DMS114 treated with DMSO at 0.1 percent for 48 hours (cell line): ENCODE data around the gene GNAL.
"Not testable (repeated sequence)": the region's sequence is repeated elsewhere in the genome, so short reads cannot be mapped to it uniquely, and the experiment has no call there.

Source experiments
- DNase-seq: peaks from one replicate; lab custom pipeline; 2025; ENCODE audit not compliant: unreplicated experiment; lab: John Stamatoyannopoulos, UW

Gene GNAL

DNA sequence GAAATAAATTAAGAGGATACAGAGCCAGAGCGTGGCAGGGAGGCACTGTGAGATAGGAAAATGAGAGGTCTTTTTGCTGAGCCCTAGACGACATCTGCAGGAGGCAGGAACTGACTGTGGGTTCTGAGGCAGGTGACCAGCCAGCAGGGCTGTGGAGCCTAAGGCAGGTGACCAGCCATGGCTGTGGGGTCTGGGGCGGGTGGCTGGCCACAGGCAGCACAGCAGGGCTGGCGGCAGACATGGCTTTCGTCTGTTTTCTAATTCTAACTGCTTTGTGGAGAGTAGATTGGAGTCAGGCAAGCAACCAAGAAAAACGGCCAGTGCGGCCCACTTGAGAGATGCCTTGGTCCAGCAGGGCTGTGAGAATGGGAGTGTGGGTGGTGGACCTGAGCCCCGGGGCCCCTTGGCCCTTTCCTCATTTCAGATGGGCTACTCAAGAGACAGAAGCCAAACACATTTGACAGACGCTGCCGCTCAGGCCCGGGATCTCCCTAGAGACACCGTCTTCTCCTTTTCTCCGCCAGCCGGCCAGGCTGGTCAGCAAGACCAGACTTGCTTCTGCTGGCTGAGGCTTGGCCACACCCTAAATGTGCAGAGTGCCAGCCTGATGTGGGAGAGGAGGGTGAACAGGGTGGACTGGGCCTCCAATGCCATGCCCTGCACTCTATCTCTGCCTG, 19.7 kb upstream of the GNAL start:
- DNase-seq = no peak

GRCh38 chr18:11669948-11670275, 19.2 kb upstream of the GNAL start:
- no peak for DNase-seq

DNA sequence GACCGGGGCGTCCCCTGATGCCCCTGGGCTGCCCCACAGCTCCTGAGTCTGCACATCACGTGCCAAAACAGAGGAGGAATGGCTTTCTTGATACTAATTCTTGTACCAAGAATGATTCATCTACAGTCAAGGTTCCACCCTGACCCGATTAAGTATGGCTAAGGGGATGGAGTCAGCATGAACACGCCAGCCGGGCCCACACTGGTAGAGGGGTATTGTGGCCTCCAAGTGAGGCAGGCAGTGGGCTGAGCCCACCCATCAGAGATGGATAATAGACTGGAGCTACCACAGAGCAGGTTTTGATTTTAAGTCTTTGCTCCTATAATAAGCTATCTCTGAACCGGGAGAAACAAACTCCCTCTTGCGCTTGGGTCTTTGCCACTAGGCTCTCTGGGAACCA, 17.9 kb upstream of the GNAL start:
- DNase-seq = no peak

DNA sequence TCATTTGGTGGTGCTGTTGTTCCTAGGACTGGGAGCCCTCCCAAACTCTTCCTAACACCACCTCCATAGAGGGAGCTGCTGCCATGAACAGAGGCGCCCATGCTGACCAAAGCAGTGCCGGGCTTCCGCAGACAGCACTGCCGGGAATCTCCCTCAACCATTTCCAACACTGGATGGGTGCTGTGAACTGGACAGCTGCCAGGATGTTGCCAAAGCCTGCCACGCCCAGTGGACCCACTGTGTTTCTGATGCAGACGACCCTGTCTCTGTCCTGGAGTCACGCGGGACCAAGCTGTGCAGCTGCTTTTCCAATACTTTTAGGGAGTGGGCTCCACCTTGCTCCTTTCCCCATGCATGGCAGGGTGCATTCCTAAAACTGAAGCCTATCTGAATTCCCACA, 16.9 kb upstream of the GNAL start:
- DNase-seq = no peak

- DNase-seq = no peak
Measured at GRCh38 chr18:11672846-11673454, 16.1 kb upstream of the GNAL start.

DNA sequence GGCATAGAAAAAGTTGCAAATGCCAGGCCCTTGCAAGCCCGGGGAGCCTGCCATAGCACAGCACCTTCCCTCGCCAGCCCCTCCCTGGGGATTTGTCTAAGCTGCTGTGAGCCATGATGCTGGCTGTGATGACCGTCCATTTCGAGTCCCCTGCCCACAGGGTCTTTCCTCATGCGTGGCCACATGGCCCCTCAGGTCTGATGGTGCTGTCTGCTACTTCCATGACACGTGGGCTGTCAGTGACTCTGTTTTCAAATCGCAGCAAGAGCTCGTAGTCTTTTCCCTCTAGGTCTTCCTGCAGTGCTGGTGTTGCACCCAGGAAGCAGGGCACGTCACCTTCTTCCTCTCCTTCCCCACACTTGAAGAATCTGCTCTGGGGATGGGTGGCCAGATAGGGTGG, 15.5 kb upstream of the GNAL start:
- no peak for DNase-seq

DNA sequence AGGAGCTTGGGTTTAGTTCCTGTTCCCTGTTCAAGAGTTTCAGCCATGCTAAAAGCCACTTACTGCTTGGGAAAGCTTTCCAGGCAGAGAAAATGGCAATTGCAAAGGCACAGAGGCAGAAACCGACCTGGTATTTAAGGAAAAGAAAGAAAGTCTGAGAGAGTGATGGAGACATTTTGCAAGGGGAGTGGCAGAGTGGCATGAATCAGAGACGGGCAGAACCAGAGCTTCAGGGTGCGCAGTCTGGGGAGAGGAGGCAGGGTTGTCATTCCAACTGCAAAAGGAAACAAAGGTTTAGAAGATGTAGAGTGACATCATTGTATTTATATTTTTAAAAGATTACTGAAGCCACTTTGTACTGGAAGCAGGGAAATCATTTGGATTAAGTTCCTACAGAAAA, 14.9 kb upstream of the GNAL start:
- no peak for DNase-seq

DNA sequence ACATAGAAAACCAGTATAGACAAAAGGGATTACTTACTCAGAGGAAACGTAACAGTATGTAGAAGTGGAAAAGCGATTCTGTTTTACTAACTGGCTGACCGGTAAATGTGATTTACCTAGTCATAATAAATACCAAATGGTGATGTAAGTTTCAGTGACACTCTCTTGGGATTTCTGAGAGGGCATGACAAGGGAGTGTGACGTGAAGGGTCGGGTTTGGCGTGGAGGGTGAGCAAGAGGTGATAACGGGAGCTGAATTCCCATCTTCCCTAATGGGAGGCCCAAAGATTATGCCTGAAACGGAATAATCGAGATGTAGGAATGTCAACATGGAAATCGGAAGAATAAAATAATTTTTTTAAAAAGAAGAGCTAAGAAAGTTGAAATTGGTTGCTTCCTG, 12.7 kb upstream of the GNAL start:
- no peak for DNase-seq

- no peak for DNase-seq
Measured at GRCh38 chr18:11676867-11677266, 12.2 kb upstream of the GNAL start.

DNA sequence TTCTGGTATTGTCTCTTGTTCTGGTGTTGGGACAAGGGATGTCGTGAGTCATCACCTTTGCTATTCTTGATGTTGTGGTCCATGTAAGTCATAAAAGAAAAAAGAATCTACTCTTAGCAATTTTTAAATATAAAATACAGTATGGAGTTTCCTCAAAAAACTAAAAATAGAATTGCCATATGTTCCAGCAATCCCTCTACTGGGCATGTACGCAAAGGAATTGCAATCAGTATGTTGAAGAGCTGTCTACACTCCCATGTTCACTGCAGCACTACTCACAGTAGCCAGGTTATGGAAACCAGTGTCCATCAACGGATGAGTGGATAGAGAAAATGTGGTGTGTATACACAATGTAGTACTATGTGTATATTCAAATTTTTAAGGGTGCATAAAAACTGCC, 10.9 kb upstream of the GNAL start:
- no peak for DNase-seq

DNA sequence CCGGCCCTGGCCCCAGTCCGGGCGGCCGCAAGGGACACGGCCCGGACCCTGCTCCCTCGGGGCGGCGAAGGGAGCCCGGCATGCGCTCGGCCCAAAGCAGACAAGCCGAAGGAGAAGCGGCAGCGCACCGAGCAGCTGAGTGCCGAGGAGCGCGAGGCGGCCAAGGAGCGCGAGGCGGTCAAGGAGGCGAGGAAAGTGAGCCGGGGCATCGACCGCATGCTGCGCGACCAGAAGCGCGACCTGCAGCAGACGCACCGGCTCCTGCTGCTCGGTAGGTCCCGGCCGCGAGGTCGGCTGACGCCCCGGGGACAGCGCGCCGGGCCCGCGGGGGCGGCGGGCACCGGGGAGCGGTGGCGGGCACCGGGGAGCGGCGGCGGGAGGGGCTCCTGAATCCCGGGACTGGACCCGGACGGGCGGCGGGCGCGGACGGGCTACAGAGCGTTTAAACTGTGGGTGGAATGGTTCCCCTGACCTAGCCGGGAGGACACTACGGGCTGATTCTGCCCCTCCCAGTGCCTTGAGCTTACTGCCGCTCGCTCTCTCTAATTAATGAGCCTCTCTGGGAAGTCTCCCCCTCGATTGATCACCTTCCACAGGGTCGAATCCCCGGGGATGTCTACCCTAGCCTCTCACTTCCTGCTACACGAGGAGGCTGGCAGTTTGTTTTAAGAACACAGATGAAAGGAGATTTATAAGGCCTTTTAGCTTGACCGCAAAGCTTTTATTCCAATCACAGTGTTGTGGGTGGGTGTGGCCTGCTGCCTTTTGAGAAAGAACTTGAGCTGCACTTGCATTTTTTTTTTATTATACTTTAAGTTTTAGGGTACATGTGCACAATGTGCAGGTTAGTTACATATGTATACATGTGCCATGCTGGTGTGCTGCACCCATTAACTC, 853 bp downstream of the GNAL start:
- peak; percentile 37 for DNase-seq

- DNase-seq = not testable (repeated sequence)
Measured at GRCh38 chr18:11690660-11691059, 1.6 kb downstream of the GNAL start.

DNA sequence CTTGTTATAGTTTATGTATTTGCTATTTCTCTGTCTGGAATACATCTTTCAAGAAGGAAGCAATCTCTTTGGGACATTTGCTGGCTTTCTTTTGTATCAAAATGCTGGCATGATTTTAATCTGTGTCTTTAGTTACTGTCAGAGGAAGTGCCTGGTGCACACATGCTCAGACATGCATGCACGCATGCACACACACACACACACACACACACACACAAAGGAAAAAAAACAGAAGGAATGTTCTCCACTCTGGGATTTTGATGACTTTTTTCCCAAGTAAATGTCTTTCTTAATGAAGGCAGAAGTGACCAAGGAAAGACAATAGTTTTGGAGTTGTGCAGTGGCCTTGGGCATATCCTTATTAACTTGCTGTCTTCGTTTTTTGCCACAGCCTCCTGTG, 6.7 kb downstream of the GNAL start:
- DNase-seq = no peak

- no peak for DNase-seq
Measured at GRCh38 chr18:11696451-11696850, 7.4 kb downstream of the GNAL start.

- DNase-seq = no peak
Measured at GRCh38 chr18:11700876-11701275, 11.8 kb downstream of the GNAL start.

DNA sequence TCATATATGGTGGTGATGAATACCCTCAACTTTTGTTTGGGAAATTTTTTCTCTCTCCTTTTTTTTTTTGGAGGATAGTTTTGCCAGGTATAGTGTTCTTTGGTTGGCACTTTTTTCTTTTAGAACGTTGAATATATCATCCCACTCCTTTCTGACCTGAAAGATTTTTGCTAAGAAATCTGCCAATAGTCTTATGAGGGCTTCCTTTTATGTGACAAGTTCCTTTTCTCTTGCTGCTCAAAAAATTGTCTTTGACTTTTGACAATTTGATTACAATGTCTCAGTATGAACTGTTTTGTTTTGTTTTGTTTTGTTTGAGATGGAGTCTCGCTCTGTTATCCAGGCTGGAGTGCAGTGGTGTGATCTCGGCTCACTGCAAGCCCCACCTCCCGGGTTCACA, 21.5 kb downstream of the GNAL start:
- DNase-seq = no peak

DNA sequence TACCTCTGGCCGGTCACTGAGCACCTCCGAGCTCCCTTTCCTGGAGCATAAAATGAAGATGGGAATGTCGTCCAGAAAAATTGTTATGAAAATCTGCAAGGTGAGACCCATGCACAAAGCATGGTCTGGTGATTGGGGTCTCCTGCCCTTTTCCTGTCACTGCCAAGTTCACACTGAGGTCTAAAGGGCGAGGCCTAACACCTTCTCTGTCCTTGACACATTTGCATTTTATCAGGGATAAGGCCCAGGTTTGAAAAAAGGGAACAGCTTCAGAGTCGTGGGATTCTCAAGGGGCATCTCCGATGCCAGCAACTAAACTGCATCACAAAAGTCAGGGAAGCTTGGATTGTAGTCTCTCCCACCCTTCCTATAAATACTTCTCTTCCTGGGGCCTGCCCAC, 24.7 kb downstream of the GNAL start:
- no peak for DNase-seq

- no peak for DNase-seq
Measured at GRCh38 chr18:11714244-11714918, 25.3 kb downstream of the GNAL start.

DNA sequence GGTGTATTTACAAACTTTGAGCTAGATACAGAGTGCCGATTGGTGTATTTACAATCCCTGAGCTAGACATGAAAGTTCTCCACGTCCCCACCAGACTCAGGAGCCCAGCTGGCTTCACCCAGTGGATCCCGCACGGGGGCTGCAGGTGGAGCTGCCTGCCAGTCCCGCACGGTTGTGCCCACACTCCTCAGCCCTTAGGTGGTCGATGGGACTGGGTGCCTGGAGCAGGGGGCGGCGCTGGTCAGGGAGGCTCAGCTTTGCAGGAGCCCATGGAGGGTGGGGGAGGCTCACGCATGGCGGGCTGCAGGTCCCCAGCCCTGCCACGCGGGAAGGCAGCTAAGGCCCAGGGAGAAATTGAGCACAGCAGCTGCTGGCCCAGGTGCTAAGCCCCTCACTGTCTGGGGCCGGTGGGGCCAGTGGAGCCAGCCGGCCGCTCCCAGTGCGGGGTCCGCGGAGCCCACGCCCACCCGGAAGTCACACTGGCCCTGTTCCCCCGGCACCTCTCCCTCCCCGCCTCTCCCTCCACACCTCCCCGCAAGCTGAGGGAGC, 27.8 kb downstream of the GNAL start:
- DNase-seq = not testable (repeated sequence)

- DNase-seq = no peak
Measured at GRCh38 chr18:11719050-11719449, 30.0 kb downstream of the GNAL start.

GRCh38 chr18:11719621-11720020, 30.6 kb downstream of the GNAL start:
- no peak for DNase-seq
